GM23248 (cell line): ENCODE measurements around the gene SPTAN1. TPM values are rescaled to one million over a fixed set of nuclear protein-coding genes. Genes with fewer than 3 reads are reported as not detected.

ENCODE experiments used
- DNase-seq: peaks from one replicate; pipeline ENCODE4 v3.0.0-alpha.2; 2015
- H2AFZ ChIP-seq: fragments of 200-600 bp; sonication (generic); 2 replicates; pipeline ENCODE4 v1.6.1; 2016; ENCODE audit warnings: antibody characterized with exemption
- H3F3A ChIP-seq: fragments of 200-600 bp; sonication (generic); 2 replicates; pipeline ENCODE4 v1.6.1; 2016; ENCODE audit warnings: mild to moderate bottlenecking, antibody characterized with exemption, mixed run types; ENCODE audit not compliant: insufficient read depth
- H3K27ac ChIP-seq: fragments of 200-600 bp; sonication (generic); 2 replicates; pipeline ENCODE4 v1.5.1; 2016; ENCODE audit warnings: mild to moderate bottlenecking
- H3K27me3 ChIP-seq: fragments of 200-600 bp; sonication (generic); replicated peaks from 2 replicates; pipeline ENCODE4 v1.6.1; 2016; ENCODE audit warnings: mild to moderate bottlenecking; ENCODE audit not compliant: insufficient read depth
- H3K36me3 ChIP-seq: fragments of 200-600 bp; sonication (generic); 2 replicates; pipeline ENCODE4 v1.6.1; 2016; ENCODE audit warnings: low read depth, mild to moderate bottlenecking
- H3K4me1 ChIP-seq: fragments of 200-600 bp; sonication (generic); 2 replicates; pipeline ENCODE4 v1.6.1; 2016; ENCODE audit warnings: mild to moderate bottlenecking; ENCODE audit not compliant: insufficient read depth
- H3K4me2 ChIP-seq: fragments of 200-600 bp; sonication (generic); one replicate; pipeline ENCODE4 v1.6.1; 2016; ENCODE audit warnings: mild to moderate bottlenecking; ENCODE audit not compliant: unreplicated experiment
- H3K4me3 ChIP-seq: fragments of 200-600 bp; sonication (generic); 2 replicates; pipeline ENCODE4 v1.5.1; 2016; ENCODE audit warnings: mild to moderate bottlenecking
- H3K79me2 ChIP-seq: fragments of 200-600 bp; sonication (generic); 2 replicates; pipeline ENCODE4 v1.6.1; 2016; ENCODE audit warnings: mild to moderate bottlenecking; ENCODE audit not compliant: insufficient read depth
- H3K9ac ChIP-seq: fragments of 200-600 bp; sonication (generic); 2 replicates; pipeline ENCODE4 v1.6.1; 2016; ENCODE audit warnings: mild to moderate bottlenecking
- H3K9me2 ChIP-seq: fragments of 200-600 bp; sonication (generic); 2 replicates; pipeline ENCODE4 v1.6.1; 2016; ENCODE audit warnings: mixed run types, mild to moderate bottlenecking, moderate library complexity; ENCODE audit not compliant: insufficient read depth
- H3K9me3 ChIP-seq: fragments of 200-600 bp; sonication (generic); one replicate; pipeline ENCODE4 v1.6.1; 2017; ENCODE audit warnings: low read depth
- H4K20me1 ChIP-seq: fragments of 200-600 bp; sonication (generic); 2 replicates; pipeline ENCODE4 v1.6.0; 2016; ENCODE audit not compliant: insufficient read depth
- EZH2 ChIP-seq: fragments of 200-600 bp; sonication (generic); IDR thresholded peaks from 2 replicates; pipeline ENCODE4 v1.6.1; 2018; ENCODE audit warnings: antibody characterized with exemption, mild to moderate bottlenecking; ENCODE audit not compliant: insufficient read depth, poor library complexity, severe bottlenecking
- EZH2phosphoT487 ChIP-seq: fragments of 200-600 bp; sonication (generic); IDR thresholded peaks from 2 replicates; pipeline ENCODE4 v1.6.1; 2018; ENCODE audit warnings: antibody characterized with exemption, moderate library complexity, mild to moderate bottlenecking, low read depth; ENCODE audit not compliant: insufficient read depth
- WGBS, 2 experiments: methylation state at CpG; one replicate each; pipeline ENCODE4 v1.1.6; 2015 to 2017; ENCODE audit warnings: low lambda C conversion rate in 2 of 2, low coverage in 1 of 2; ENCODE audit errors: missing lambda C conversion rate in 2 of 2; 5-methylcytosine and 5-hydroxymethylcytosine counted together
- in situ Hi-C: fragments of 300-500 bp; cut with MboI; formaldehyde crosslinking; loops from 2 replicates; pipeline ENCODE4 v1.15.0; 2020
- polyA plus RNA-seq: library from polyadenylated mRNA; unstranded; fragments of >200 nt; fragmentation: Nextera tagmentation; extraction: Ambion mirVana; gene quantifications from 2 replicates; pipeline ENCODE4 v1.2.1, GENCODE V29; 2016
- total RNA-seq: library from RNA; depleted of rRNA; stranded (reverse); fragments of >200 nt; shearing (Covaris generic); gene quantifications from 2 replicates; pipeline ENCODE4 v1.2.3, GENCODE V29; 2014

The SPTAN1 gene
- total and polyA plus RNA-seq, 2 experiments from 2014 or later = 144 to 275 TPM

GRCh38 chr9:128587453-128587852 lies 35.1 kb downstream of the SPTAN1 start:
- Histone ChIP-seq H3K9me2 (no peaks in the 10 kb centered on the region), H3F3A (peaks cover 28% of the 10 kb centered on the region), H3K9me3 (no peaks in the 10 kb centered on the region), H3K27me3 (no peaks in the 10 kb centered on the region), H3K9ac (no peak overlapping the region), H3K4me3 (no peak overlapping the region), H3K27ac (no peak overlapping the region), H3K36me3 (peaks cover 81% of the 10 kb centered on the region), H3K4me1 (no peaks in the 10 kb centered on the region), H2AFZ (no peak overlapping the region), H4K20me1 (no peaks in the 10 kb centered on the region), H3K79me2 (peaks cover 12% of the 10 kb centered on the region; the same call in 1 of the 2 replicates), H3K4me2 (no peak overlapping the region)
- 77 to 78% methylated on average over 6 of the region's 6 CpGs for WGBS, 2 experiments
- DNase-seq = no peak
- TF ChIP-seq EZH2phosphoT487 (no peak), EZH2 (no peak)
- in situ Hi-C loops = no loop called here

GRCh38 chr9:128588581-128589233 lies 36.3 kb downstream of the SPTAN1 start:
- no peak overlapping the region for H2AFZ ChIP-seq
- no peak for TF ChIP-seq EZH2phosphoT487
- no peak for TF ChIP-seq EZH2
- no peak overlapping the region for H3K4me2 ChIP-seq
- WGBS, 2 experiments = 92 to 93% methylated on average over 11 of the region's 11 CpGs
- H3K27me3 ChIP-seq = no peaks in the 10 kb centered on the region
- H3K4me3 ChIP-seq = no peak overlapping the region
- H3K9me3 ChIP-seq = no peaks in the 10 kb centered on the region
- H3F3A ChIP-seq = peaks cover 29% of the 10 kb centered on the region
- DNase-seq = no peak
- no peaks in the 10 kb centered on the region for H3K9me2 ChIP-seq
- H3K4me1 ChIP-seq = no peaks in the 10 kb centered on the region
- peaks cover 11% of the 10 kb centered on the region; the same call in 1 of the 2 replicates for H3K79me2 ChIP-seq
- peaks cover 81% of the 10 kb centered on the region for H3K36me3 ChIP-seq
- no peak overlapping the region for H3K27ac ChIP-seq
- H3K9ac ChIP-seq = no peak overlapping the region
- no peaks in the 10 kb centered on the region for H4K20me1 ChIP-seq
- in situ Hi-C loops = no loop called here

- WGBS, 2 experiments = 93 to 96% methylated on average over 6 of the region's 6 CpGs
- H3K36me3 ChIP-seq = peaks cover 83% of the 10 kb centered on the region
- DNase-seq = no peak
Measured at GRCh38 chr9:128593039-128593438, 40.7 kb downstream of the SPTAN1 start.

GRCh38 chr9:128593856-128594255 lies 41.5 kb downstream of the SPTAN1 start:
- Histone ChIP-seq H3K9ac (no peak overlapping the region), H3K36me3 (peaks cover 83% of the 10 kb centered on the region), H3K27ac (no peak overlapping the region), H3K4me2 (no peak overlapping the region), H2AFZ (no peak overlapping the region), H4K20me1 (no peaks in the 10 kb centered on the region), H3K4me3 (no peak overlapping the region), H3K4me1 (no peaks in the 10 kb centered on the region), H3F3A (peaks cover 28% of the 10 kb centered on the region), H3K9me3 (no peaks in the 10 kb centered on the region), H3K9me2 (no peaks in the 10 kb centered on the region), H3K27me3 (no peaks in the 10 kb centered on the region), H3K79me2 (peaks cover 22% of the 10 kb centered on the region)
- DNase-seq = no peak
- 82 to 89% methylated on average over 9 of the region's 9 CpGs for WGBS, 2 experiments
- in situ Hi-C loops = no loop called here
- no peak for TF ChIP-seq EZH2phosphoT487
- no peak for TF ChIP-seq EZH2

More at GRCh38 chr9:128593039-128593438, 40.7 kb downstream of the SPTAN1 start:
- Histone ChIP-seq H4K20me1 (no peaks in the 10 kb centered on the region), H3K4me2 (no peak overlapping the region), H3F3A (peaks cover 20% of the 10 kb centered on the region), H3K9me3 (no peaks in the 10 kb centered on the region), H3K27ac (no peak overlapping the region), H3K79me2 (peaks cover 15% of the 10 kb centered on the region), H3K4me1 (no peaks in the 10 kb centered on the region), H2AFZ (no peak overlapping the region), H3K9ac (no peak overlapping the region), H3K9me2 (no peaks in the 10 kb centered on the region), H3K4me3 (no peak overlapping the region), H3K27me3 (no peaks in the 10 kb centered on the region)
- in situ Hi-C loops = no loop called here
- TF ChIP-seq EZH2phosphoT487 (no peak), EZH2 (no peak)

- Histone ChIP-seq H3K9me2 (no peaks in the 10 kb centered on the region), H3K36me3 (peaks cover 89% of the 10 kb centered on the region), H3K4me3 (no peak overlapping the region), H3K9me3 (no peaks in the 10 kb centered on the region), H3K4me2 (no peak overlapping the region), H3K27ac (no peak overlapping the region), H3K4me1 (no peaks in the 10 kb centered on the region), H3F3A (peaks cover 36% of the 10 kb centered on the region), H4K20me1 (no peaks in the 10 kb centered on the region), H3K79me2 (peaks cover 38% of the 10 kb centered on the region), H3K9ac (no peak overlapping the region), H2AFZ (no peak overlapping the region), H3K27me3 (no peaks in the 10 kb centered on the region)
- in situ Hi-C loops = no loop called here
- WGBS, 2 experiments = 96 to 97% methylated on average over 4 of the region's 4 CpGs
- DNase-seq = no peak
- TF ChIP-seq EZH2 (no peak), EZH2phosphoT487 (no peak)
Measured at GRCh38 chr9:128595471-128595870, 43.1 kb downstream of the SPTAN1 start.
